HepG2 (cell line): ENCODE data around the gene WDR45B. TPM values are rescaled to one million over a fixed set of nuclear protein-coding genes. Genes with fewer than 3 reads are reported as not detected.
A peak's percentile ranks its signal among the peaks of the same experiment; 100 is the strongest.

Experiments used
- ATAC-seq: fragments of 200-7000 bp; cut with Tn5 transposase; 3 replicates; pipeline ENCODE4 v1.9.1; 2020; ENCODE audit warnings: mild to moderate bottlenecking, moderate library complexity
- BruUV-seq: library from RNA; stranded (reverse); fragments of 400-500 nt; replicated peaks from 2 replicates; lab custom pipeline; 2021; lab: Mats Ljungman, UMichigan
- CTCF ChIA-PET: fragments of 300-600 bp; formaldehyde crosslinking; extraction: SDS; loops from one replicate; lab custom pipeline; 2021; ENCODE audit warnings: low total read pairs, inconsistent platforms, low intra/inter-chr PET ratio; lab: Yijun Ruan, JAX
- POLR2A ChIA-PET: fragments of 350-600 bp; sonication (Branson Sonifier 250); formaldehyde crosslinking; loops from one replicate; lab custom pipeline; 2020; ENCODE audit warnings: antibody characterized with exemption, inconsistent platforms; lab: Yijun Ruan, JAX
- DNase-seq: peaks from one replicate; pipeline ENCODE4 v3.0.0-alpha.2; 2015; ENCODE audit warnings: low spot score
- FAIRE-seq: peaks from 3 replicates; lab custom pipeline; 2011; peaks lifted over from hg19 to GRCh38; lab: Jason Lieb, UNC
- H2AFZ ChIP-seq: one replicate; pipeline ENCODE4 v1.6.1; 2011; ENCODE audit warnings: low read length, inconsistent platforms
- H3K27ac ChIP-seq: fragments of 300-600 bp; 3 replicates; pipeline ENCODE4 v1.8.0; 2011; ENCODE audit warnings: mixed run types, mild to moderate bottlenecking, mixed read lengths, low read length, inconsistent platforms; ENCODE audit not compliant: insufficient read depth; ENCODE audit errors: extremely low read length
- H3K27me3 ChIP-seq, 2 experiments: fragments of 200-600 bp in 1 of 2; 2 replicates in 1 of 2; 3 replicates in 1 of 2; pipeline versions ENCODE4 v1.6.0 to v1.8.0; 2011; ENCODE audit warnings: low read length in 2 of 2, mild to moderate bottlenecking in 2 of 2, moderate library complexity in 2 of 2, inconsistent platforms in 1 of 2; ENCODE audit not compliant: insufficient read depth in 2 of 2, control insufficient read depth in 1 of 2
- H3K36me3 ChIP-seq, 2 experiments: fragments of 200-600 bp in 1 of 2; replicated peaks in 1 of 2; 2 replicates in 1 of 2; 3 replicates in 1 of 2; pipeline versions ENCODE4 v1.5.1 to v1.8.0; 2011; ENCODE audit warnings: low read length in 2 of 2, inconsistent platforms in 1 of 2; ENCODE audit not compliant: insufficient read depth in 2 of 2, control insufficient read depth in 1 of 2
- H3K4me1 ChIP-seq: 2 replicates; pipeline ENCODE4 v1.5.1; 2012; ENCODE audit warnings: low read length, inconsistent platforms; ENCODE audit not compliant: insufficient read depth
- H3K4me2 ChIP-seq: 2 replicates; pipeline ENCODE4 v1.6.0; 2011; ENCODE audit warnings: low read depth, low read length, inconsistent platforms
- H3K4me3 ChIP-seq, 3 experiments: fragments of 200-600 bp in 1 of 3; sonication (generic), shearing (Covaris generic) in 1 of 3; replicated peaks in 1 of 3; 2 replicates each; pipeline ENCODE4 v1.5.1; 2011 to 2016; ENCODE audit warnings: low read length in 3 of 3, inconsistent platforms in 2 of 3, low read depth in 2 of 3, mild to moderate bottlenecking in 2 of 3, control low read depth in 1 of 3, mixed read lengths in 1 of 3; ENCODE audit not compliant: insufficient read depth in 1 of 3
- H3K79me2 ChIP-seq: one replicate; pipeline ENCODE4 v1.6.1; 2011; ENCODE audit warnings: low read length, inconsistent platforms; ENCODE audit not compliant: insufficient read depth
- H3K9ac ChIP-seq: 2 replicates; pipeline ENCODE4 v1.6.0; 2011; ENCODE audit warnings: mild to moderate bottlenecking, low read depth, low read length, inconsistent platforms; ENCODE audit not compliant: insufficient read depth
- H3K9me3 ChIP-seq: 2 replicates; pipeline ENCODE4 v1.5.1; 2012; ENCODE audit warnings: mild to moderate bottlenecking, low read length
- H4K20me1 ChIP-seq: 2 replicates; pipeline ENCODE4 v1.6.0; 2011; ENCODE audit warnings: inconsistent platforms, mild to moderate bottlenecking, low read length, moderate library complexity; ENCODE audit not compliant: insufficient read depth
- ATF7-NPFF ChIP-seq: sonication (generic); formaldehyde crosslinking; IDR thresholded peaks from 2 replicates; pipeline ENCODE4 v1.8.1; 2023; ENCODE audit warnings: mild to moderate bottlenecking, low read depth, missing genetic modification reagents, moderate library complexity
- FOXA1 ChIP-seq, 2 experiments: fragments of 450-650 bp in 1 of 2; sonication (generic) in 1 of 2; formaldehyde crosslinking in 1 of 2; IDR thresholded peaks; 2 replicates each; pipeline versions ENCODE4 v1.4.0 to v1.6.1; 2016 to 2020; ENCODE audit warnings: missing genetic modification reagents in 1 of 2
- HES4 ChIP-seq: sonication (generic); formaldehyde crosslinking; IDR thresholded peaks from 2 replicates; pipeline ENCODE4 v1.9.0; 2021; ENCODE audit warnings: mild to moderate bottlenecking, missing genetic modification reagents, borderline replicate concordance
- MTA1 ChIP-seq: sonication (generic); formaldehyde crosslinking; IDR thresholded peaks from 2 replicates; pipeline ENCODE4 v1.4.0; 2020; ENCODE audit warnings: missing genetic modification reagents, mild to moderate bottlenecking, borderline replicate concordance
- TP53 ChIP-seq: sonication (generic); formaldehyde crosslinking; conservative IDR thresholded peaks from 2 replicates; pipeline ENCODE4 v1.4.0; 2020; ENCODE audit warnings: missing genetic modification reagents
- ZNF281 ChIP-seq: sonication (generic); formaldehyde crosslinking; IDR thresholded peaks from 2 replicates; pipeline ENCODE4 v1.4.0; 2020; ENCODE audit warnings: missing genetic modification reagents, borderline replicate concordance
- ZNF547 ChIP-seq: sonication (generic); formaldehyde crosslinking; IDR thresholded peaks from 2 replicates; pipeline ENCODE4 v1.5.1; 2020; ENCODE audit warnings: mild to moderate bottlenecking, missing genetic modification reagents
- WGBS: methylation state at CpG from one replicate; pipeline ENCODE4 v1.1.6; 2017; ENCODE audit warnings: low lambda C conversion rate; 5-methylcytosine and 5-hydroxymethylcytosine counted together
- in situ Hi-C: cut with HindIII; loops from 2 replicates; pipeline ENCODE4 v1.10.0; 2017; ENCODE audit warnings: low pct_unique_long_range_greater_than_20kb; ENCODE audit not compliant: extremely low pct_ligation_motif_present
- intact Hi-C: fragments of 100-400 bp; cut with micrococcal nuclease; formaldehyde crosslinking; loops from one replicate; pipeline ENCODE4 v1.10.0; 2022; ENCODE audit not compliant: unreplicated experiment
- polyA plus RNA-seq, 8 experiments: library from polyadenylated mRNA; depleted of rRNA in 3 of 8; stranded (reverse) in 7 of 8; unstranded in 1 of 8; fragments of >200 nt; fragmentation: Illumina TruSeq in 4 of 8; extraction: Trizol in 4 of 8; gene quantifications; 2 replicates each; pipeline versions ENCODE4 v1.2.1 to v1.2.3, GENCODE V29; 2011 to 2016; ENCODE audit warnings: low read depth in 4 of 8, missing spikeins in 1 of 8, mixed read lengths in 1 of 8; ENCODE audit not compliant: insufficient read depth in 1 of 8
- total RNA-seq, 5 experiments: library from RNA; depleted of rRNA; stranded (reverse); fragments of >200 nt; fragmentation: Illumina TruSeq; extraction: Trizol; gene quantifications; 2 replicates each; pipeline ENCODE4 v1.2.3, GENCODE V29; 2016; ENCODE audit warnings: low read depth in 1 of 5
- TF ChIP-seq, protein P1 (sequence below): sonication (generic); formaldehyde crosslinking; IDR thresholded peaks from 2 replicates; pipeline ENCODE4 v1.5.1; 2020; ENCODE audit warnings: mild to moderate bottlenecking, missing genetic modification reagents, moderate library complexity

Gene WDR45B
- total and polyA plus RNA-seq, 2 of the 13 experiments (the other 11 are each of a cell fraction or from before 2014, with no cell fraction given): 86.2 to 155 TPM

DNA sequence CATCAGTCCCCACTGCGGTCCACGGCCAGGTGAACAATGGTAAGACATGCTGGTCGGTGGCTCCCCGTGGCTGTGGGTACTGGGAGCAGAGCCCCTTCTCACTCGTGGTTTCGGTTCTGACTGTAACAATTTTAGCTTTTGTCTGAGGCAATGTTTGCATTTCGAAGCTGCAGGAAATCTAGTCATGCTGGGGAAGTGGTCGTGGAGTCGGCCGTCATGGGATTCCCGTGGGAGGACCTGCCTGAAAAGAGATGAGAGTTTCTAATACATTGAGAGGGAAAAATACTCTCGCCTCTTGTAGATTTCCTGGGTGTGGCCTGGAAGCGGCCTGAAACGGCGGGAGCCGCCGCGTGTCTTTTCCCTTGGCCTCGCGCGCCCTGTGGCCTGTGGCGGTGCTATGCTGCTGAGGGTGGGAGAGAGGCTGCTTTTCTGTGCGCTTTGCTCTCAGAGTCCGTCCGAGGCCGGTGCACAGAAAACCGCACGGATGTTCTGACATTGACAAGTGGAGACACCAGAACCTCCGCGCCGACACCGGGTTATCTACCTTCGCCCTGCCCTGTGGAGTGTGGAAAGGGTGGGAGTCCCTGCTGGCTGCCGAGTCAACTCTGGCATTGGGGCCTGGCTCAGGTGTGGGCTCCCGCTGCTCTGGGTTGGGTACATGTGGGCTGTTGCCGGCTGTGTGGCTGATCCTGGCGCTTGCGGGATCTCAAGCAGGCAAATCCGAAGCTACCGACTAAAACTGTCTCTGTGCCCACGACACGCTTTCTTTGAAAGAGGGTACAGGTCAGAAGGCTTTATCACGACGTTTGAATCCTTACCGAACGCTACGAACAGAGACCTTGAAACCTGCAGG is 60.8 kb downstream of the WDR45B start (continued):
- TF ChIP-seq, protein P1, sequence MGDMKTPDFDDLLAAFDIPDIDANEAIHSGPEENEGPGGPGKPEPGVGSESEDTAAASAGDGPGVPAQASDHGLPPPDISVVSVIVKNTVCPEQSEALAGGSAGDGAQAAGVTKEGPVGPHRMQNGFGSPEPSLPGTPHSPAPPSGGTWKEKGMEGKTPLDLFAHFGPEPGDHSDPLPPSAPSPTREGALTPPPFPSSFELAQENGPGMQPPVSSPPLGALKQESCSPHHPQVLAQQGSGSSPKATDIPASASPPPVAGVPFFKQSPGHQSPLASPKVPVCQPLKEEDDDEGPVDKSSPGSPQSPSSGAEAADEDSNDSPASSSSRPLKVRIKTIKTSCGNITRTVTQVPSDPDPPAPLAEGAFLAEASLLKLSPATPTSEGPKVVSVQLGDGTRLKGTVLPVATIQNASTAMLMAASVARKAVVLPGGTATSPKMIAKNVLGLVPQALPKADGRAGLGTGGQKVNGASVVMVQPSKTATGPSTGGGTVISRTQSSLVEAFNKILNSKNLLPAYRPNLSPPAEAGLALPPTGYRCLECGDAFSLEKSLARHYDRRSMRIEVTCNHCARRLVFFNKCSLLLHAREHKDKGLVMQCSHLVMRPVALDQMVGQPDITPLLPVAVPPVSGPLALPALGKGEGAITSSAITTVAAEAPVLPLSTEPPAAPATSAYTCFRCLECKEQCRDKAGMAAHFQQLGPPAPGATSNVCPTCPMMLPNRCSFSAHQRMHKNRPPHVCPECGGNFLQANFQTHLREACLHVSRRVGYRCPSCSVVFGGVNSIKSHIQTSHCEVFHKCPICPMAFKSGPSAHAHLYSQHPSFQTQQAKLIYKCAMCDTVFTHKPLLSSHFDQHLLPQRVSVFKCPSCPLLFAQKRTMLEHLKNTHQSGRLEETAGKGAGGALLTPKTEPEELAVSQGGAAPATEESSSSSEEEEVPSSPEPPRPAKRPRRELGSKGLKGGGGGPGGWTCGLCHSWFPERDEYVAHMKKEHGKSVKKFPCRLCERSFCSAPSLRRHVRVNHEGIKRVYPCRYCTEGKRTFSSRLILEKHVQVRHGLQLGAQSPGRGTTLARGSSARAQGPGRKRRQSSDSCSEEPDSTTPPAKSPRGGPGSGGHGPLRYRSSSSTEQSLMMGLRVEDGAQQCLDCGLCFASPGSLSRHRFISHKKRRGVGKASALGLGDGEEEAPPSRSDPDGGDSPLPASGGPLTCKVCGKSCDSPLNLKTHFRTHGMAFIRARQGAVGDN (CRISPR knock-in tag): peak; percentile 20; the same call in 1 of the 2 replicates
- no peak for TF ChIP-seq HES4 (CRISPR knock-in tag)
- TF ChIP-seq TP53 (CRISPR knock-in tag): no peak
- no peak for TF ChIP-seq ZNF547 (CRISPR knock-in tag)
- TF ChIP-seq ATF7-NPFF (CRISPR knock-in tag): no peak

- ChIA-PET CTCF (no interaction called here), POLR2A (no interaction called here)
- no peaks in the 10 kb centered on the region for H4K20me1 ChIP-seq
- no peak overlapping the region for H2AFZ ChIP-seq
- H3K4me2 ChIP-seq: no peak overlapping the region
- H3K79me2 ChIP-seq: peaks cover 5% of the 10 kb centered on the region
- in situ Hi-C loops: no loop called here
- peaks cover 35 to 70% of the 10 kb centered on the region in 2 experiments for H3K36me3 ChIP-seq
- no peak overlapping the region for H3K4me3 ChIP-seq
- ATAC-seq (no peak), FAIRE-seq (no peak), DNase-seq (no peak)
- intact Hi-C loops: no loop called here
- H3K9me3 ChIP-seq: no peaks in the 10 kb centered on the region
- BruUV-seq: no TSS peak
- 96% methylated on average over 21 of the region's 21 CpGs for WGBS
- no peak overlapping the region for H3K27ac ChIP-seq
- H3K27me3 ChIP-seq: no peaks in the 10 kb centered on the region
- no peak overlapping the region for H3K9ac ChIP-seq
- H3K4me1 ChIP-seq: peaks cover 3% of the 10 kb centered on the region
- TF ChIP-seq MTA1 (CRISPR knock-in tag) (no peak), ZNF547 (CRISPR knock-in tag) (no peak), FOXA1 (IDR thresholded peaks at IDR 0.05) (no peak), FOXA1 (CRISPR knock-in tag; IDR thresholded peaks at IDR 0.05) (no peak), ZNF281 (CRISPR knock-in tag) (no peak)
- TF ChIP-seq, protein P1 (CRISPR knock-in tag): no peak
Measured at GRCh38 chr17:82586576-82587233, 61.5 kb downstream of the WDR45B start.
